Mesenteric fat pad (tissue), 1 donor: ENCODE results near the gene MPIG6B. TPM values are rescaled to one million over a fixed set of nuclear protein-coding genes. Genes with fewer than 3 reads are reported as not detected.
A peak's percentile ranks its signal among the peaks of the same experiment; 100 is the strongest.

ENCODE experiments used
- DNase-seq: peaks from one replicate; pipeline ENCODE4 v3.0.0-alpha.2; 2020; ENCODE audit warnings: low spot score
- long read RNA-seq: library from polyadenylated mRNA; unstranded; transcript quantifications from one replicate; pipeline ENCODE4 v2.0.0, GENCODE V29; 2020
- total RNA-seq: library from RNA; stranded (reverse); fragmentation: NEBNext Ultra II Directional; extraction: Animal tissue kit (Norgen Biotek cat#: 25700); gene quantifications from one replicate; pipeline ENCODE4 v1.2.1, GENCODE V29; 2021
- donor health status: DM: yes; HTN: yes; CAD: no.

MPIG6B gene
- not detected for total RNA-seq
- long read RNA-seq, partial matches to known transcripts, result 0 of 3 reads
- long read RNA-seq, other reads (novel, unspliced or antisense), result 3 of 3 reads

DNA sequence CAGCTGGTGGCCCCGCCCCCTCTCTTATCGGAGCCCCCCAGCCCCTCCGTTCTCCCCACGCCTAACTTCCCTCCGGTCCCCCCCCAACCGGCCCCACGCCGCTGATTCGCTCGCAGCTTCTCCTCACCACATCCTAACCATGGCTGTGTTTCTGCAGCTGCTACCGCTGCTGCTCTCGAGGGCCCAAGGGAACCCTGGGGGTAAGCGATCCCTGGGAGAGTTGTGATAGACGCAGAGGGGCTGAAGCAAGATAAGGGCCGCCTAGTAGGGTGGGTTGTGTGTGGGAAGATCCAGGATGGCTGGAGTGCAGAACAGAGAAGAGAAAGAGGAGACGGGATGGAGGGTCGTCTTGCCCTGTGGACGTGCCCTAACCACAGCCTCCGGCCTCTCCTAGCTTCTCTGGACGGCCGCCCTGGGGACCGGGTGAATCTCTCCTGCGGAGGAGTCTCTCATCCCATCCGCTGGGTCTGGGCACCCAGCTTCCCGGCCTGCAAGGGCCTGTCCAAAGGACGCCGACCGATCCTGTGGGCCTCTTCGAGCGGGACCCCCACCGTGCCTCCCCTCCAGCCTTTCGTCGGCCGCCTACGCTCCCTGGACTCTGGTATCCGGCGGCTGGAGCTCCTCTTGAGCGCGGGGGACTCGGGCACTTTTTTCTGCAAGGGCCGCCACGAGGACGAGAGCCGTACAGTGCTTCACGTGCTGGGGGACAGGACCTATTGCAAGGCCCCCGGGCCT lies at the start of gene MPIG6B:
Gene MPIG6B, plus strand, starts transcription at position 129 of the 735 bp plus-strand sequence. Its CDS starts 11 bp downstream, at position 140.
- no peak for DNase-seq

GRCh38 chr6:31676322-31676903 lies 46.8 kb upstream of the MPIG6B start:
- no peak for DNase-seq

DNA sequence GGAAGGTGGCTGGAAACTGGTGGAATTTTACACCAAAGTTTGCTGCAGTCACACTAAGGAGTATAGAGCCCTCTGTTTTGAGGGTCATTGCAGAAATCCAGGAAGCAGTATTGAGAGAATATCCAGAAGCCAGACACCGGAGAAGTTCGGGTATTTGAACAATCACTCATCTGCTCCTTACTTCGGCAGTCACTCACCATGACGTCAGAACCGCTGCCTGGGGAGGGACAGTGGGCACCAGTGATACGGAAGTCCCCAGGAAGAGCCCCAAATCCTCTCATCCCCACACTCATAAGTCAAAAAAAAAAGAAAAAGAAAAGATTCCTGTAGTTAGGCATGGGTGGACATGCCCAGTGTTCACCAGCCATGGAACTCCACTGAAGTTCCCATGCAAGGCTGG lies 46.3 kb upstream of the MPIG6B start:
- no peak for DNase-seq

DNA sequence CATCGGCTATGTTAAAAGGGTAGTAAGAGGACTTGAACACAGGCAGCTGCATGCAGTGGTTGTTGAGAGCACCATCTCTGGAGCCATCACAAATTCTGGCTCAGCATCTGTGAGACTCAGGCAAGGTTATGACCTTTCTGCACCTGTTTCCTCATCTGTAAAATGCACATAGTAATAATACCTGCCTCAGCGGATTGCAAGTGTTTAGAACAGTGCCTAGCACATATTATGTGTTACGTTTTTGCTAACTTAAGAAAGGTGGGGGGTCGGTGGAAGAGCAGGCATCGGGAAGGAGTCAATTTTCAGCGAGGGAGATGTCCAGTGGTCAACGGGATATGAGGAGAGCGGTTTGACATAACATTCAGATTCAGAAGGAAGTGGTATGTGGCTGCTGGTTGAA lies 45.2 kb upstream of the MPIG6B start:
- no peak for DNase-seq

GRCh38 chr6:31680226-31681134 lies 42.7 kb upstream of the MPIG6B start, which contains the start of gene LY6G5C:
Gene LY6G5C, minus strand, starts transcription at chr6:31681067. Its CDS starts 694 bp downstream, at chr6:31680373.
- DNase-seq, result no peak

GRCh38 chr6:31681135-31681671 lies 42.0 kb upstream of the MPIG6B start:
- peak; percentile 91 for DNase-seq

DNA sequence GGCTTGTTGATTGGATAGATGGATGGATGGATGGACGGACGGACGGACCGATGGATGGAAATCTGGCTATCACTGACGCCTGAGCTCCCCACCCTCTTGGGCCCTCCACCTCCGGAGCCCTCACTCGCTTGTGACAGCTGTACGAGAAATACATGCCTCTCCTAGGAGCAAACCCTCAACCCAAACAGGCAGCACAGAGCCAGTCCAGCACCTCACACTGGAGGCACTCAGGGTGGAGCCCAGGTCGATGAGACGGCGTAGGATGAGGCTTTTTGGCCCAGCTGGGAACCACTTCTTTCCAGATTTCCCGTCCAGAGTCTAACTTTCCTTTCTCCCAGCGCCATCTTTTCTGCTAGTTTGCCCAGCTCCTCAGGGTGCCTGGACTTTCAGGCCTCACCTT lies 39.6 kb upstream of the MPIG6B start:
- no peak for DNase-seq

DNA sequence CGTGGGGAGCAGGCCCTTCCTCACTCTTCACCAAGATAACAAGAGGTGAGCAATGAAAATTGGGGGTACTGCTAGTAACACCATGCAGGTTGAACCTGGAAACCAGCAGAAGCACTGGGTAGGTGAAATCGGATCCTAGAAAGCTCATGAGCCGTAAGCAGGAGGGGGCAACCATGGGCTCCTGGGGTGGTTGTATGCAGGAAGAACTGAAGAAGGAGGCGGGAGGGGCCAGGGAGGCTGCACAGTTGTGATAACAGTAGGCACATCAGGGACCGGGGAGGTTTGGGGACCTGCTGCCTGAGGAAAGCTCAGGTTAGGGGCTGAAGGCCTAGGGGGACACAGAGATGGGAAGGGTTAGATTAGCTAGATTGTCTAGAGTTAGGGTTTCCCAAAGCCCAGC lies 36.7 kb upstream of the MPIG6B start:
- no peak for DNase-seq

DNA sequence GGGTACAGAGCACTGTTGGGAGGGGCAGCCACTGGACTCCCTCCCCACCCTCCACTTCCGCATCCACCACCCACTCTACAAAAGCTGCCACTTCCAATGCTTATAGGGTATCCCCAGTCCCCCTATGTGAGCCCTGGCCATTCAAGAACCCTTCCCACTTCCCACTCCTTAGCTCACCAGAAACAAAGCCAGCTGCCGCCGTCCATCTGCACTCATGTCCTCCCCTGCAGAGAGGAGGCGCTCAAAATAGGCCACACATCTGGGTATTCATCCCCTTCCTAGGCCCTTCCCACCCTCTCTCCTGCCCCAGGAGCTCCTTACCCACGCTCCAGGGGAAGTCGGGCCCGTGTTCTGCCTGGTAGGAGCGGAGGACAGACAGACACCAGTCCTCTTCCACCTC lies 35.9 kb upstream of the MPIG6B start:
- no peak for DNase-seq

DNA sequence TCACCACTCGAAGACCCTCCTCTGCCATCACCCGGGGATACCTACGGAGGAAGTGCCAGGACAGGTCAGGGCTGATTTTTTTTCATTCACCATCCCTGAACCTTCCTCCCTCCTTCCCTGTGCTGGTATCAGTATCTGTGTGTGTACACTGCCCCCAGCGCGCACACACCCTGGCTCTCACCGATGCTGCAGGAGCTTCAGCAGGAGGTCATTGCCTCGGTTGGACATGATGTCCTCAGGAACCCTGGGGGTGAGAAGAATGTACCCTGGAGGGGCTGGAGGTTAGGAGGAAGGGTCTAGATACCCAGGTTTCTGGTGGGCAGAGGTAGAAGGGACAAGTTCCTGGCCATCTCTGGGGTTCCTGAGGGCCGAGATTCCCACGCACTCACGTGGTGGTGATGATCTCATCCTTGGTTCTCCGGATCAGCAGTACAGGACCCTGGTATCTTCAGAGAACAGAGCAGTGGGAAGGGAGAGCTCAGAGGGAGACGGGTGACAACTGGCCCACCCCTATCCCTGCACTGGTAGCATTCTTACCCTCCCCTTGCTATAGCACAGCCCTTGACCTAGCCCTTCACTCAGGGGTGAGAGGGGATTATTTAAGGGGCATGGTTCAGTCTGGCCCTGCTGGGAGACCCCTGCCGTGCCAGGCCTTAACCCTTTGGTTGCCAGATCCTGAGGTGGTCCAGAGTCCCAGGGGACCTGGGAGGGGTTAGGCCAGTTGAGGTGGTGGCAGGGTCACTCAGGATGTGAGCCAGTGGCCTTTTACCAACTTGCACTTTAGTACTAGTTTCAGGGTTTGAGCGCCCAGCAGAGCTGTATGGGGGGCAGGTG lies 35.1 kb upstream of the MPIG6B start:
- DNase-seq, result no peak

DNA sequence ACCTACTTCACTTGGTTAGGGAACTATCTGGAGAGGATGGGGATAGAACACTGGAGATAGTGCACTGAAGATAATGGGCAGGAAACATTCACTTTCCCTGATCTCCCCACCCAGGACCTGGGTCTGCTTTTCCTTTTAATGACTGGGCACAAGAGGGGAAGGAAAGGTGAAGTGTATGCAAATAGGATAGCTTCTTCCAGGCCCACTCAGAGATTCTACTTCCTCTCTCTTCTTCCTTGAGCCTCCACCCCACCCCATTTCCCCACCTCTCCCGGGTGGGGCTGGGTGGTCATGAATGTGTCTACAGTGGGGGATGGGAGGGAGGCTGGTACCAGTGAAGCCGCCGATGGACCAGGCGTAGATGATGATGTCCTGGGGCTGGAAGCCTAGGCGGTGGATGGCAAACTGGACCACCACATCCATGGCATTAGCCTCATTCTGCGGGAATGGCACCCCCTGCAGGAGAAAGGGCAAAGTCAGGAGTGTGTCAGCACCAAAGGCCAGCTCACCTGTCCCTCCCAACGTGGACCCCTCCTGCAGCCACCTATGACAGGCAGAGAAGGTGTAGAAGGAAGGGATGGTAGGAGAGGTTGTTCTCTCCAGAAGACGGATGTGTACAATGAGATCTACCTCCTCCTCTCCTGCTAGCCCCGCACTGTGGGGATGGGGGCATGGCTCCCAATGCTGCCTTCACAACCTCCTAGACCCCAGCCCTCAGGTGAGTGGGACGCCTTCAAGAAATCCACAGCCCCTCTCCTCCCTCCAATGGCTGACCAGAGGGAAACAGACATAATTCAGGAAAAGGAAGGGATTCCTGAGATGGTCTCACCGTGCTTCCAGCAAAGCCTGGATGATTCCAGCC lies 33.7 kb upstream of the MPIG6B start:
- no peak for DNase-seq

DNA sequence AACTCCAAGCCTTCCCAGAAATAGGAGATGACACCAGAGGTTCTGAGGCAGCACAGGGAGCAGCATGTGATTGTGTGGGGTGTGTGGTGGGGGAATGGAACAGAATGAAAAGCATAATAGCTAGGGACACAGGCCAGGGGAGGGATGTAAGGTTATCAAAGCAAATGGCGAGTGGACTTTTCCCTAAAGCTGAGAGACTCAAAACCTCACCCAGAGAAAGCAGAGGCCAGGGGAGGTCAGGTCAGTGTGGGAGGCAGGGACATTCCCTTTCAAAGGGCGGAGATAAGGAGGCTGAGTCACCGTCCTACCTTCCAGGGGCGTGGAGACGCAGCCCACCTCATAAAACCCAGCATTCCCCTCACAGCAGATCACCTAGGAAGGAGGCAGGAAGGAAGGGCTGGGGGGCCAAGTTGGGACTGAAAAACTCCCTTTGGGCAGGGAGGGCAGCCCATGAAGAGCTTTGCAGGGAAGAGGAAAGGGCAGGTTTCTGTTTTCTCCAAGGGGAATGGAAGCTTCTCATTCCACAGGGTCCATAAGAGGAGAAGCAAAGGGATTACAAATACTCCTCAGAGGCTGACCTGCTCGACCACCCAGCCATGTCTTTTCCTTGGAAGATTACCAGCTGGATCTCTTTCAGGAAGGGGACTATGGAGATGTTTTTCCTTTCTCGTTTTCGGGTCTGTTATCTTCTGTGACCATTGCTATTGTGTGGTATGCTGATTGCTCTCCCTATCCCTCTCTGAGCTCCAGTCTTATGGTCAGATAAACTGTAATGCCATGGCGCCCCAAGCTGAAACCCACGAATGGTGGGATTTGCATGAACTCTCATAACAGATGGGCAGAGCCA lies 32.7 kb upstream of the MPIG6B start:
- no peak for DNase-seq

DNA sequence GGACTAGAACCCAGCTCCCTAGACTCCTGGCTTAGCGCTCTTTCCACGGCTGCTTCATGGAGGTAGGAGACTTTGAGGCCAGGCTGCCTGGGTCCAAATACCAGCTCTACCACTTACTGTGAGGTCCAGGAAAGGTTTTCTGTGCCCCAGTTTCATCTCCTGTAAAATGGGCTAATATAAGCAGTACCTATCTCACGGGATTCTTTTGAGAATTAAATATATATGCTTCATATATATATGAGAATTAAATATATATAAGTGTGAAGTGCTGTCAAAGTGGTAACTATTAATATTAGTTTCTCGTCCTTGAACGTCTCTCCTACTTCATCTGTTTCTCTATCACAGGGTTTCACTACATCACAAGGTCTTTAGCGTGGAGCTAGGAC lies 32.1 kb upstream of the MPIG6B start:
- no peak for DNase-seq

DNA sequence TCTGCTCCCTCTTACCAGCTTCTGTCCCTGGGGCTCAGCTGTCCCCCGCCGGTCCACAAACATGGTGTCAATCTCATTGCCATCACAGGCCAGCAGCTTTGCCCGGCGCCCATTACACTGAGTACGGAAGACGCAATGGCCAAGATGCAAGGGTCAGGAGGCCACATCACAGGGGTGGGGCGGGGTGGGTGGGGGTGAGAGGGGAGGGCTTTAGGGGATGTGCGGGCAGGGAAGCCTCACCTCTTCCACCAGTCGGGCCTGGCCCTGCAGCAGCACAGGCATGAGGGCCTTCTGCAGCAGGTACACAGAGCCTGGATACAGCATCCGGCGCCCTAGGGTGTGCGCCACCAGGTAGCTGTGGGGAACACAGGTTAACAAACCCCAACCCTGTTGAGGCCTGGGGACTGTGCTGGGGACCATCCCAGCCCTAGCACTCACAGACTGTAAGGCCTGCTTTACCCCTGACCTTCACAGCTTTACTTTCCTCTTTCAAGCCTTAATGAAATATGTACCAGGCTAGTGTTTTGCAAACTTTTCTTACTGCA lies 31.5 kb upstream of the MPIG6B start:
- no peak for DNase-seq

DNA sequence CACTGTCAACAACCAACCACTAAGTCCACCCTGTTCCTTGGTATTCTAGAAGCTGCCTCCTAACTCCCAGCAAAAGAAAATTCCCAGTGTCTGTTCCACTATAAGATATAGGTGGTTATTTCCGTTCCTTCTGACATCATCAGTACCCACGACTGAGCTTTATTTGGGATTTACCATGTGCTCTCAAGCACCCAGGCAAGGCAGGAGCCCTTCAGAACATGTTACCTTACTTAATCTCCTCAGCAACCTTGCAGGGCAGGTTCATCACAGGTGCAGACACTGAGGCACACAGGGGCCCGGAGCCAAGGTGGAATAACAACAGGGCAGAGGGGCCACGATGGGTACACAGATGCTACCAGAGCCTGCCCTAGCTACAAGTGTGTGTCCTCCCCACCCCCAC lies 30.8 kb upstream of the MPIG6B start:
- DNase-seq, result no peak

DNA sequence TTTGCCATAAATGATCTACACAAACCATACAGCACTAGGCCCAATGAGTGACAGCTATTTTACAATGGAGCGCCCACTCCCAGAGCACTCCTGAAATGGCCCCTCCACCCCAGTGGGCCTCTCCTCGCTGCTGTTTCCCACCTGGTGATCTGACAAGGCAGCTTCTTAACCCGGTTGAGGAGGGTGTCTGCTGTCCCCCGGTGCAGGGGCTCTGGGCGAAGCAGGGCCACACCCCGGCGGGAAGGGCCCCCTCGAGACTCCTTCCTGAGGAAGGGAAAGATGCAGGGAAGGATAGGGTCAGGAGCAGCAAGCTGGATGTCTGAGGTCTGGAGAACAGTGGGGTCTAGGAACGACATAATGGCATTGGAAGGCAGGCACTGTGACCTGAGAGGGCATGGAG lies 30.3 kb upstream of the MPIG6B start:
- DNase-seq, result no peak

- DNase-seq, result no peak
Measured at GRCh38 chr6:31693535-31693934, 29.6 kb upstream of the MPIG6B start.

DNA sequence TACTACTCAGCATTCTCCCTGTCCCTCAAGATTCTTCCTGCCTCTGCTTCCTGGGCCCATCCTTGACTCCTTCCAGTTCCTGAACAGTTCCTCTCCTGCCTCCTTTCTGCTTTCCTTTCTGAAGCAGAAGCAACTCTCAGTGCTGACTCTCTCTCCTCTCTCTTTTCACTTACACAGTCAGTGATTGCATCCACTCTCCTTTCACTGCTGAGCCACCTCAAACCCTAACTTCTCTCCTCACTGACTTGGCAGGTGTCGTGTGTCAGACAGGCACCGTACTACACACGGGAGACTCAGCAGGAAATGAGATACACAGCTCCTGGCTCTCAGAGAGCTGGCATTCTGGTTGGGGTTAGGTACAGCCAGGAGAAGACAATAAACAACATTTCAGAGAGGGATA lies 25.6 kb upstream of the MPIG6B start:
- no peak for DNase-seq
